IMR-90 (cell line): Measurements from ENCODE around the gene MPPED1. TPM values are rescaled to one million over a fixed set of nuclear protein-coding genes. Genes with fewer than 3 reads are reported as not detected.

ENCODE experiments used
- ATAC-seq: fragments of 200-7000 bp; cut with Tn5 transposase; 2 replicates; pipeline ENCODE4 v1.9.1; 2020; ENCODE audit warnings: low read depth, mild to moderate bottlenecking, moderate library complexity
- BruUV-seq: library from RNA; stranded (reverse); fragments of 400-500 nt; replicated peaks from 2 replicates; lab custom pipeline; 2021; lab: Mats Ljungman, UMichigan
- CTCF ChIA-PET: fragments of 300-600 bp; formaldehyde crosslinking; extraction: SDS; loops from one replicate; lab custom pipeline; 2021; ENCODE audit warnings: antibody characterized with exemption; lab: Yijun Ruan, JAX
- POLR2A ChIA-PET: fragments of 300-600 bp; sonication (Branson Sonifier 250); formaldehyde crosslinking; loops from one replicate; lab custom pipeline; 2022; ENCODE audit warnings: antibody characterized with exemption; ENCODE audit not compliant: unreplicated experiment; lab: Charles Lee
- DNase-seq: peaks from one replicate; pipeline ENCODE4 v3.0.0; 2013
- H2AFZ ChIP-seq: replicated peaks from 2 replicates; pipeline ENCODE3; 2013; ENCODE audit warnings: low read length, mild to moderate bottlenecking; ENCODE audit not compliant: poor library complexity
- H2AK5ac ChIP-seq: 2 replicates; pipeline ENCODE4 v1.6.1; 2013; ENCODE audit warnings: low read depth, low read length, inconsistent platforms
- H2AK9ac ChIP-seq: replicated peaks from 2 replicates; pipeline ENCODE3; 2013; ENCODE audit warnings: mild to moderate bottlenecking, low read depth, low read length, moderate library complexity; ENCODE audit not compliant: poor library complexity
- H2BK120ac ChIP-seq: 2 replicates; pipeline ENCODE4 v1.6.1; 2013; ENCODE audit warnings: low read depth, low read length, inconsistent platforms
- H2BK15ac ChIP-seq: 3 replicates; pipeline ENCODE4 v1.6.1; 2013; ENCODE audit warnings: low read depth, low read length, inconsistent platforms
- H2BK20ac ChIP-seq: 2 replicates; pipeline ENCODE4 v1.6.1; 2013; ENCODE audit warnings: low read depth, mild to moderate bottlenecking, inconsistent platforms, low read length, moderate library complexity
- H2BK5ac ChIP-seq: 2 replicates; pipeline ENCODE4 v1.6.1; 2013; ENCODE audit warnings: mild to moderate bottlenecking, low read depth, low read length, inconsistent platforms; ENCODE audit not compliant: poor library complexity, severe bottlenecking
- H3K14ac ChIP-seq: replicated peaks from 2 replicates; pipeline ENCODE4 v1.6.1; 2013; ENCODE audit warnings: low read depth, low read length, inconsistent platforms
- H3K18ac ChIP-seq: 2 replicates; pipeline ENCODE4 v1.6.1; 2013; ENCODE audit warnings: low read depth, low read length, control low read depth
- H3K23ac ChIP-seq: 2 replicates; pipeline ENCODE4 v1.6.1; 2013; ENCODE audit warnings: low read depth, low read length, inconsistent platforms
- H3K27ac ChIP-seq: 2 replicates; pipeline ENCODE4 v1.5.1; 2013; ENCODE audit warnings: mild to moderate bottlenecking, control low read depth, low read length; ENCODE audit not compliant: insufficient read depth
- H3K27me3 ChIP-seq: 2 replicates; pipeline ENCODE4 v1.6.1; 2013; ENCODE audit warnings: low read length; ENCODE audit not compliant: control insufficient read depth, insufficient read depth
- H3K36me3 ChIP-seq: 2 replicates; pipeline ENCODE4 v1.6.1; 2013; ENCODE audit warnings: low read length, mixed read lengths; ENCODE audit not compliant: control insufficient read depth, insufficient read depth
- H3K4ac ChIP-seq: 2 replicates; pipeline ENCODE4 v1.6.1; 2013; ENCODE audit warnings: low read depth, low read length, inconsistent platforms
- H3K4me1 ChIP-seq: 2 replicates; pipeline ENCODE4 v1.6.1; 2013; ENCODE audit warnings: low read length, mixed read lengths; ENCODE audit not compliant: control insufficient read depth, insufficient read depth
- H3K4me2 ChIP-seq: 2 replicates; pipeline ENCODE4 v1.6.1; 2013; ENCODE audit warnings: low read depth, mild to moderate bottlenecking, control low read depth, low read length, moderate library complexity
- H3K4me3 ChIP-seq: 2 replicates; pipeline ENCODE4 v1.5.1; 2013; ENCODE audit warnings: low read depth, mild to moderate bottlenecking, control low read depth, low read length, moderate library complexity; ENCODE audit not compliant: insufficient read depth
- H3K56ac ChIP-seq: 2 replicates; pipeline ENCODE4 v1.6.1; 2013; ENCODE audit warnings: low read length, inconsistent platforms; ENCODE audit not compliant: insufficient read depth; ENCODE audit errors: extremely low read depth
- H3K79me1 ChIP-seq, 2 experiments: 2 replicates each; pipeline ENCODE4 v1.6.1; 2013; ENCODE audit warnings: low read length in 2 of 2, inconsistent platforms in 1 of 2, low read depth in 1 of 2
- H3K9ac ChIP-seq: 2 replicates; pipeline ENCODE4 v1.6.1; 2013; ENCODE audit warnings: low read depth, low read length, control low read depth
- H3K9me1 ChIP-seq: 2 replicates; pipeline ENCODE4 v1.6.1; 2013; ENCODE audit warnings: low read length, inconsistent platforms; ENCODE audit not compliant: insufficient read depth
- H3K9me3 ChIP-seq: 2 replicates; pipeline ENCODE4 v1.6.1; 2013; ENCODE audit warnings: low read length; ENCODE audit not compliant: control insufficient read depth, insufficient read depth
- H4K20me1 ChIP-seq: 2 replicates; pipeline ENCODE4 v1.6.1; 2013; ENCODE audit warnings: low read length, inconsistent platforms; ENCODE audit not compliant: insufficient read depth
- H4K5ac ChIP-seq: 2 replicates; pipeline ENCODE4 v1.6.1; 2013; ENCODE audit warnings: mild to moderate bottlenecking, low read depth, low read length, control low read depth
- H4K8ac ChIP-seq, 2 experiments: 2 replicates each; pipeline ENCODE4 v1.6.1; 2013; ENCODE audit warnings: low read depth in 2 of 2, low read length in 2 of 2, control low read depth in 1 of 2, inconsistent platforms in 1 of 2
- H4K91ac ChIP-seq: 2 replicates; pipeline ENCODE4 v1.6.1; 2013; ENCODE audit warnings: low read depth, low read length, inconsistent platforms; ENCODE audit not compliant: insufficient read depth
- CHD1 ChIP-seq: IDR thresholded peaks from 2 replicates; pipeline ENCODE4 v1.6.1; 2012; ENCODE audit warnings: low read depth, low read length, improper control_type of control experiment
- FOS ChIP-seq: fragments of 150-350 bp; IDR thresholded peaks from 2 replicates; pipeline ENCODE4 v1.6.1; 2016; ENCODE audit warnings: low read depth, low read length
- MAFK ChIP-seq: IDR thresholded peaks from 2 replicates; pipeline ENCODE4 v1.6.1; 2012; ENCODE audit warnings: low read depth, low read length, improper control_type of control experiment
- RAD21 ChIP-seq: IDR thresholded peaks from 2 replicates; pipeline ENCODE4 v1.6.1; 2012; ENCODE audit warnings: low read length, improper control_type of control experiment
- RFX5 ChIP-seq: IDR thresholded peaks from 2 replicates; pipeline ENCODE4 v1.8.0; 2012; ENCODE audit warnings: low read depth, mild to moderate bottlenecking, low read length, moderate library complexity
- WGBS, 2 experiments: methylation state at CpG; one replicate each; pipeline versions ENCODE4 v1.1.5 to v1.1.7; 2013; ENCODE audit warnings: missing lambda C conversion rate in 2 of 2; ENCODE audit not compliant: insufficient read length in 1 of 2; ENCODE audit errors: extremely low coverage in 2 of 2; 5-methylcytosine and 5-hydroxymethylcytosine counted together
- dilution Hi-C: fragments of 300-500 bp; cut with HindIII; formaldehyde crosslinking; loops from one replicate; pipeline ENCODE4 v1.14.3; 2018; ENCODE audit warnings: low sequenced_read_pairs; ENCODE audit not compliant: unreplicated experiment
- in situ Hi-C: fragments of 300-500 bp; cut with MboI; formaldehyde crosslinking; loops from 3 replicates; pipeline ENCODE4 v1.14.3; 2019; ENCODE audit warnings: low sequenced_read_pairs, inconsistent platforms, mixed read lengths
- intact Hi-C: fragments of 100-400 bp; cut with micrococcal nuclease; formaldehyde crosslinking; loops from 2 replicates; pipeline ENCODE4 v1.10.0; 2022
- polyA plus RNA-seq, 3 experiments: library from polyadenylated mRNA; depleted of rRNA; stranded (reverse); fragments of >200 nt; gene quantifications; 2 replicates each; pipeline ENCODE4 v1.2.3, GENCODE V29; 2012; ENCODE audit warnings: low replicate concordance in 1 of 3
- total RNA-seq: library from RNA; depleted of rRNA; stranded (reverse); fragments of >200 nt; gene quantifications from 2 replicates; pipeline ENCODE4 v1.2.3, GENCODE V29; 2012
- TF ChIP-seq, protein P1 (sequence below): fragments of 150-350 bp; IDR thresholded peaks from 2 replicates; pipeline ENCODE4 v1.6.1; 2016; ENCODE audit warnings: low read depth, mild to moderate bottlenecking, low read length, moderate library complexity, borderline replicate concordance

MPPED1 gene
- total and polyA plus RNA-seq, 2 of the 4 experiments (the other 2 are of a cell fraction), result not detected

GRCh38 chr22:43402128-43402527 is 9.7 kb upstream of the MPPED1 start:
- no TSS peak for BruUV-seq
- Histone ChIP-seq H2AFZ (no peak overlapping the region), H3K14ac (no peak overlapping the region), H2BK20ac (no peak overlapping the region), H2BK15ac (no peak overlapping the region), H3K4me3 (no peak overlapping the region), H3K56ac (no peak overlapping the region), H2BK120ac (no peak overlapping the region), H2BK5ac (no peak overlapping the region), H2AK9ac (no peak overlapping the region), H3K27ac (no peak overlapping the region), H3K4me2 (no peak overlapping the region), H3K9me3 (no peaks in the 10 kb centered on the region), H3K23ac (no peak overlapping the region), H4K8ac (no peak overlapping the region), H3K36me3 (no peaks in the 10 kb centered on the region), H3K9ac (no peak overlapping the region), H2AK5ac (no peak overlapping the region), H4K20me1 (no peaks in the 10 kb centered on the region), H3K27me3 (peaks cover 4% of the 10 kb centered on the region; the same call in 1 of the 2 replicates), H3K4me1 (no peaks in the 10 kb centered on the region), H3K79me1 (no peaks in the 10 kb centered on the region), H4K5ac (no peak overlapping the region), H4K91ac (no peak overlapping the region), H3K9me1 (no peaks in the 10 kb centered on the region), H3K4ac (no peak overlapping the region), H3K18ac (no peak overlapping the region)
- ATAC-seq (no peak), DNase-seq (no peak)
- ChIA-PET CTCF (no interaction called here), POLR2A (no interaction called here)
- TF ChIP-seq RAD21 (no peak), RFX5 (no peak), MAFK (no peak), CHD1 (no peak), FOS (no peak)
- TF ChIP-seq, protein P1, sequence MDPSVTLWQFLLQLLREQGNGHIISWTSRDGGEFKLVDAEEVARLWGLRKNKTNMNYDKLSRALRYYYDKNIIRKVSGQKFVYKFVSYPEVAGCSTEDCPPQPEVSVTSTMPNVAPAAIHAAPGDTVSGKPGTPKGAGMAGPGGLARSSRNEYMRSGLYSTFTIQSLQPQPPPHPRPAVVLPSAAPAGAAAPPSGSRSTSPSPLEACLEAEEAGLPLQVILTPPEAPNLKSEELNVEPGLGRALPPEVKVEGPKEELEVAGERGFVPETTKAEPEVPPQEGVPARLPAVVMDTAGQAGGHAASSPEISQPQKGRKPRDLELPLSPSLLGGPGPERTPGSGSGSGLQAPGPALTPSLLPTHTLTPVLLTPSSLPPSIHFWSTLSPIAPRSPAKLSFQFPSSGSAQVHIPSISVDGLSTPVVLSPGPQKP, result no peak
- WGBS, 2 experiments, result no CpG with 5 or more reads among the region's 1 CpG
- dilution Hi-C loops, result no loop called here
- in situ Hi-C loops, result no loop called here
- intact Hi-C loops, result no loop called here
